HCT116 (cell line): ENCODE measurements around the gene EML3. TPM values are rescaled to one million over a fixed set of nuclear protein-coding genes. Genes with fewer than 3 reads are reported as not detected.

ENCODE experiments used
- ATAC-seq: fragments of 200-7000 bp; cut with Tn5 transposase; 2 replicates; pipeline ENCODE4 v1.9.1; 2020; ENCODE audit warnings: mild to moderate bottlenecking, moderate library complexity
- BruUV-seq: library from RNA; stranded (reverse); fragments of 400-500 nt; replicated peaks from 2 replicates; lab custom pipeline; 2021; lab: Mats Ljungman, UMichigan
- CTCF ChIA-PET: fragments of 300-600 bp; sonication (Branson Sonifier 250); formaldehyde crosslinking; loops from one replicate; lab custom pipeline; 2021; ENCODE audit warnings: antibody characterized with exemption; lab: Charles Lee
- POLR2A ChIA-PET: fragments of 300-600, 350-600 bp; sonication (Branson Sonifier 250); formaldehyde crosslinking; loops from one replicate; lab custom pipeline; 2021; ENCODE audit warnings: antibody characterized with exemption; lab: Charles Lee
- RAD21 ChIA-PET, 2 experiments: fragments of 300-600 bp; sonication (Branson Sonifier 250); formaldehyde crosslinking; loops; one replicate each; lab custom pipeline; 2023; ENCODE audit warnings: low total read pairs in 2 of 2; ENCODE audit not compliant: uncharacterized antibody in 2 of 2, unreplicated experiment in 2 of 2, low non-redundant PET in 1 of 2; lab: Charles Lee
- DNase-seq: peaks from one replicate; pipeline ENCODE4 v3.0.0-alpha.2; 2010; ENCODE audit warnings: low read depth, low spot score
- H2AFZ ChIP-seq: fragments of 200-600 bp; shearing (Covaris generic), sonication (generic); 2 replicates; pipeline ENCODE4 v1.6.1; 2017; ENCODE audit warnings: low read depth, mixed run types, mixed read lengths, antibody characterized with exemption, low read length; ENCODE audit not compliant: poor library complexity, severe bottlenecking
- H3K27ac ChIP-seq: 2 replicates; pipeline ENCODE4 v1.5.1; 2012; ENCODE audit warnings: low read depth, low read length
- H3K27me3 ChIP-seq: fragments of 200-600 bp; sonication (generic); 2 replicates; pipeline ENCODE4 v1.6.1; 2016; ENCODE audit warnings: mixed run types, low read length, mixed read lengths; ENCODE audit not compliant: insufficient read depth
- H3K36me3 ChIP-seq, 2 experiments: fragments of 200-500 bp in 1 of 2; fragments of 200-600 bp in 1 of 2; sonication (Bioruptor generic) in 1 of 2; sonication (generic) in 1 of 2; 2 replicates each; pipeline versions ENCODE4 v1.5.1 to v1.6.1; 2014 to 2016; ENCODE audit warnings: low read length in 2 of 2, inconsistent platforms in 1 of 2, mixed read lengths in 1 of 2, mixed run types in 1 of 2; ENCODE audit not compliant: insufficient read depth in 2 of 2, control insufficient read depth in 1 of 2
- H3K4me1 ChIP-seq, 2 experiments: fragments of 200-600 bp in 1 of 2; sonication (generic) in 1 of 2; 2 replicates each; pipeline versions ENCODE4 v1.5.1 to v1.6.1; 2012 to 2017; ENCODE audit warnings: low read length in 2 of 2, inconsistent platforms in 1 of 2, mild to moderate bottlenecking in 1 of 2, mixed read lengths in 1 of 2, mixed run types in 1 of 2, moderate library complexity in 1 of 2; ENCODE audit not compliant: insufficient read depth in 2 of 2, control insufficient read depth in 1 of 2
- H3K4me2 ChIP-seq: fragments of 200-600 bp; sonication (generic); 2 replicates; pipeline ENCODE4 v1.6.1; 2017; ENCODE audit warnings: mixed run types, low read length, mixed read lengths
- H3K4me3 ChIP-seq, 2 experiments: fragments of 200-600 bp in 1 of 2; sonication (generic) in 1 of 2; replicated peaks in 1 of 2; 2 replicates each; pipeline ENCODE4 v1.5.1; 2011 to 2016; ENCODE audit warnings: low read length in 2 of 2, control low read depth in 1 of 2, low read depth in 1 of 2, mild to moderate bottlenecking in 1 of 2, mixed read lengths in 1 of 2, mixed run types in 1 of 2
- H3K79me2 ChIP-seq: fragments of 200-600 bp; sonication (generic); 2 replicates; pipeline ENCODE4 v1.6.1; 2017; ENCODE audit warnings: mild to moderate bottlenecking, mixed run types, low read length, moderate library complexity, mixed read lengths; ENCODE audit not compliant: insufficient read depth
- H3K9ac ChIP-seq: fragments of 200-600 bp; sonication (generic); 2 replicates; pipeline ENCODE4 v1.6.1; 2016; ENCODE audit warnings: low read length, mixed read lengths
- H3K9me2 ChIP-seq: fragments of 200-600 bp; sonication (generic), shearing (Covaris generic); 2 replicates; pipeline ENCODE4 v1.6.1; 2017; ENCODE audit warnings: mixed run types, mild to moderate bottlenecking, moderate library complexity; ENCODE audit not compliant: insufficient read depth
- H3K9me3 ChIP-seq, 2 experiments: fragments of 200-500 bp in 1 of 2; fragments of 200-600 bp in 1 of 2; sonication (Bioruptor generic) in 1 of 2; sonication (generic) in 1 of 2; 2 replicates each; pipeline ENCODE4 v1.6.1; 2014 to 2017; ENCODE audit warnings: low read length in 2 of 2, mixed read lengths in 2 of 2, inconsistent platforms in 1 of 2, low read depth in 1 of 2, mild to moderate bottlenecking in 1 of 2, mixed run types in 1 of 2, moderate library complexity in 1 of 2; ENCODE audit not compliant: control insufficient read depth in 1 of 2, insufficient read depth in 1 of 2
- H4K20me1 ChIP-seq: fragments of 200-600 bp; sonication (generic), shearing (Covaris generic); 2 replicates; pipeline ENCODE4 v1.6.1; 2017; ENCODE audit warnings: mixed run types, mild to moderate bottlenecking, moderate library complexity; ENCODE audit not compliant: insufficient read depth
- CEBPB ChIP-seq: IDR thresholded peaks from 2 replicates; pipeline ENCODE4 v1.6.1; 2012; ENCODE audit warnings: low read depth
- ELF1 ChIP-seq: IDR thresholded peaks from 2 replicates; pipeline ENCODE4 v1.6.1; 2012; ENCODE audit warnings: low read depth, borderline replicate concordance
- EZH2 ChIP-seq: fragments of 200-600 bp; sonication (generic); IDR thresholded peaks from 2 replicates; pipeline ENCODE4 v1.6.1; 2017; ENCODE audit warnings: antibody characterized with exemption, mixed run types
- EZH2phosphoT487 ChIP-seq: fragments of 200-600 bp; IDR thresholded peaks from 2 replicates; pipeline ENCODE4 v1.6.1; 2018; ENCODE audit warnings: antibody characterized with exemption, borderline replicate concordance
- FOSL1 ChIP-seq: IDR thresholded peaks from 2 replicates; pipeline ENCODE4 v1.6.1; 2012; ENCODE audit warnings: low read depth
- JUND ChIP-seq: IDR thresholded peaks from 2 replicates; pipeline ENCODE4 v1.6.1; 2012
- MAX ChIP-seq: IDR thresholded peaks from 2 replicates; pipeline ENCODE4 v1.6.1; 2012
- POLR2A ChIP-seq: IDR thresholded peaks from 2 replicates; pipeline ENCODE4 v1.7.0; 2011; ENCODE audit warnings: borderline replicate concordance; ENCODE audit not compliant: insufficient read depth, insufficient read length; ENCODE audit errors: extremely low read depth
- RAD21 ChIP-seq: IDR thresholded peaks from 2 replicates; pipeline ENCODE4 v1.6.1; 2012; ENCODE audit warnings: low read depth, mild to moderate bottlenecking
- TCF7L2 ChIP-seq: IDR thresholded peaks from 2 replicates; pipeline ENCODE4 v1.7.0; 2011; ENCODE audit warnings: borderline replicate concordance, inconsistent platforms; ENCODE audit not compliant: insufficient read depth, insufficient read length; ENCODE audit errors: extremely low read depth
- intact Hi-C: fragments of 100-400 bp; cut with micrococcal nuclease; formaldehyde crosslinking; loops from 2 replicates; pipeline ENCODE4 v1.10.0; 2022
- total RNA-seq: library from RNA; stranded (reverse); gene quantifications from one replicate; pipeline ENCODE4 v1.2.1, GENCODE V29; 2021; ENCODE audit not compliant: unreplicated experiment
- TF ChIP-seq, protein P1 (sequence below), 3 experiments: fragments of 200-600 bp in 1 of 3; sonication (generic) in 1 of 3; IDR thresholded peaks in 2 of 3; conservative IDR thresholded peaks in 1 of 3; 2 replicates each; pipeline ENCODE4 v1.5.1; 2012 to 2017; ENCODE audit warnings: low read depth in 2 of 3, low read length in 2 of 3, antibody characterized with exemption in 1 of 3, borderline replicate concordance in 1 of 3, control low read depth in 1 of 3, mild to moderate bottlenecking in 1 of 3, mixed read lengths in 1 of 3, mixed run types in 1 of 3, moderate library complexity in 1 of 3; ENCODE audit not compliant: insufficient read depth in 1 of 3
- TF ChIP-seq, protein P2 (sequence below): IDR thresholded peaks from 2 replicates; pipeline ENCODE4 v1.6.1; 2012

The EML3 gene
- total RNA-seq, 1 experiment from 2014 or later: 124 TPM

DNA sequence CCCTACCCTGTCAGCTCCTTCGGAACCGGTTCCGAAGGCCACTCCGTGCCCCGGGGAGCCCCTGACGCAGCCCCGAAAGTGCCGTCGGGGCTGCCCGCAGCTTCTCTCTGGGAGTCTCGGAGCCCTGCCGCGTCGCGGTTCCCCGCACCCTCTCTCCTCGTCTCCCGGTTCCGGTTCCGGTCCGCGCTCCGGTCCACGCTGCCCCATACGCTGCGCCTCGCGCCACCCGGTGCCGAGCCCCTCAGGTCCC lies 11.5 kb downstream of the EML3 start (continued):
- TF ChIP-seq FOSL1 (no peak), EZH2phosphoT487 (no peak)

GRCh38 chr11:62600367-62601121 lies 12.0 kb downstream of the EML3 start:
- Histone ChIP-seq H3K36me3 (peaks cover 27 to 31% of the 10 kb centered on the region in 2 experiments; a peak in 3 of 4 replicates), H3K9ac (peak overlapping the region; percentile 99)
- intact Hi-C loops: loop anchor here (1.0 kb wide), 1 partner anchor 9 kb away; the partner anchor contains the start of gene TUT1

More at GRCh38 chr11:62600367-62601121, 12.0 kb downstream of the EML3 start:
- TF ChIP-seq CEBPB: no peak
- TF ChIP-seq, protein P1, sequence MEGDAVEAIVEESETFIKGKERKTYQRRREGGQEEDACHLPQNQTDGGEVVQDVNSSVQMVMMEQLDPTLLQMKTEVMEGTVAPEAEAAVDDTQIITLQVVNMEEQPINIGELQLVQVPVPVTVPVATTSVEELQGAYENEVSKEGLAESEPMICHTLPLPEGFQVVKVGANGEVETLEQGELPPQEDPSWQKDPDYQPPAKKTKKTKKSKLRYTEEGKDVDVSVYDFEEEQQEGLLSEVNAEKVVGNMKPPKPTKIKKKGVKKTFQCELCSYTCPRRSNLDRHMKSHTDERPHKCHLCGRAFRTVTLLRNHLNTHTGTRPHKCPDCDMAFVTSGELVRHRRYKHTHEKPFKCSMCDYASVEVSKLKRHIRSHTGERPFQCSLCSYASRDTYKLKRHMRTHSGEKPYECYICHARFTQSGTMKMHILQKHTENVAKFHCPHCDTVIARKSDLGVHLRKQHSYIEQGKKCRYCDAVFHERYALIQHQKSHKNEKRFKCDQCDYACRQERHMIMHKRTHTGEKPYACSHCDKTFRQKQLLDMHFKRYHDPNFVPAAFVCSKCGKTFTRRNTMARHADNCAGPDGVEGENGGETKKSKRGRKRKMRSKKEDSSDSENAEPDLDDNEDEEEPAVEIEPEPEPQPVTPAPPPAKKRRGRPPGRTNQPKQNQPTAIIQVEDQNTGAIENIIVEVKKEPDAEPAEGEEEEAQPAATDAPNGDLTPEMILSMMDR (IDR thresholded peaks at IDR 0.05 in 2 of 3, conservative IDR thresholded peaks at IDR 0.05 in 1 of 3; ENCODE audit: borderline replicate concordance in 1 of 3, insufficient read depth in 1 of 3, low read depth in 2 of 3, low read length in 2 of 3): no peak
- TF ChIP-seq RAD21: no peak
- TF ChIP-seq EZH2: no peak
- TF ChIP-seq TCF7L2: no peak
- TF ChIP-seq, protein P2, sequence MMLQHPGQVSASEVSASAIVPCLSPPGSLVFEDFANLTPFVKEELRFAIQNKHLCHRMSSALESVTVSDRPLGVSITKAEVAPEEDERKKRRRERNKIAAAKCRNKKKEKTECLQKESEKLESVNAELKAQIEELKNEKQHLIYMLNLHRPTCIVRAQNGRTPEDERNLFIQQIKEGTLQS: no peak
- no peak for TF ChIP-seq ELF1
- no peak for TF ChIP-seq POLR2A
- TF ChIP-seq MAX: no peak
- no peak for TF ChIP-seq JUND
- Histone ChIP-seq H3K4me2 (peak overlapping the region; percentile 88), H2AFZ (no peak overlapping the region), H3K27ac (peak overlapping the region; percentile 99), H3K4me1 (peaks cover 13 to 44% of the 10 kb centered on the region in 2 experiments), H3K9me3 (no peaks in the 10 kb centered on the region), H3K79me2 (peaks cover 57% of the 10 kb centered on the region), H4K20me1 (no peaks in the 10 kb centered on the region), H3K27me3 (no peaks in the 10 kb centered on the region), H3K4me3 (peak overlapping the region; percentile 92 to 94), H3K9me2 (no peaks in the 10 kb centered on the region)
- ChIA-PET POLR2A (interaction anchor here (1.1 to 4.5 kb wide), 5 partner anchors 9 to 241 kb away, joined by 3 to 40 read pairs (median 9); partner anchors contain the start of genes C11orf98, CSKMT and TUT1), RAD21 (interaction anchor here in 1 of 2 experiments (1.5 kb wide), 1 partner anchor 8 kb away, joined by 4 read pairs; no protein-coding TSS in a partner anchor), CTCF (interaction anchor here (1.7 kb wide), 1 partner anchor 9 kb away, joined by 6 read pairs; the partner anchor contains the start of gene TUT1)
- DNase-seq (no peak), ATAC-seq (no peak)
- BruUV-seq: no TSS peak
